ENCODE data around the gene CEBPZOS. TPM values are rescaled to one million over a fixed set of nuclear protein-coding genes. Genes with fewer than 3 reads are reported as not detected.
A peak's percentile ranks its signal among the peaks of the same experiment; 100 is the strongest.
"Not testable (repeated sequence)": the region's sequence is repeated elsewhere in the genome, so short reads cannot be mapped to it uniquely, and the experiment has no call there.

CEBPZOS gene
- total and polyA plus RNA-seq, 2 of the 8 experiments (the other 6 are each of a cell fraction or from before 2014, with no cell fraction given): 27.3 to 43.5 TPM

- H3K4me1 ChIP-seq (replicated peaks in 1 of 4; ENCODE audit: control insufficient read depth in 3 of 4, insufficient read depth in 4 of 4, low read length in 3 of 4): peaks cover 4 to 15% (median 9%) of the 10 kb centered on the region in 4 experiments
- H3K14ac ChIP-seq (ENCODE audit: insufficient read length); H4K20me1 ChIP-seq (replicated peaks in 1 of 2; ENCODE audit: control insufficient read depth in 1 of 2, insufficient read depth in 2 of 2, low read length in 2 of 2); H3K79me1 ChIP-seq (ENCODE audit: low read depth, low read length); POLR2A ChIA-PET (ENCODE audit: partially characterized antibody); H3K9me3 ChIP-seq (ENCODE audit: insufficient read depth in 2 of 2, low read depth in 1 of 2, low read length in 1 of 2); DNase-seq (ENCODE audit: low read depth in 1 of 2, low spot score in 2 of 2); H2BK15ac ChIP-seq (ENCODE audit: low read length); H2AK5ac ChIP-seq (ENCODE audit: low read depth, low read length); H3K23ac ChIP-seq (ENCODE audit: insufficient read length); H2BK120ac ChIP-seq (replicated peaks; ENCODE audit: low read depth, low read length); H2BK20ac ChIP-seq (ENCODE audit: low read length); H3K56ac ChIP-seq (replicated peaks; ENCODE audit: insufficient read length, low read depth, low read length); FAIRE-seq; H3K23me2 ChIP-seq (ENCODE audit: low read depth, low read length); H4K91ac ChIP-seq (replicated peaks; ENCODE audit: insufficient read length, low read length); H2AFZ ChIP-seq (ENCODE audit: low read length); H3K27me3 ChIP-seq (replicated peaks in 1 of 4; ENCODE audit: control insufficient read depth in 3 of 4, extremely low read depth in 1 of 4, insufficient read depth in 3 of 4, low read length in 3 of 4); H4K8ac ChIP-seq (ENCODE audit: extremely low read depth, insufficient read depth, low read length); H2BK5ac ChIP-seq (ENCODE audit: low read depth, low read length); CTCF ChIA-PET (ENCODE audit: partially characterized antibody): not testable (repeated sequence)
- WGBS, 2 experiments (ENCODE audit: extremely low coverage in 1 of 2, insufficient coverage in 1 of 2, insufficient read length in 1 of 2, insufficient replicate concordance in 2 of 2, low coverage in 1 of 2, low lambda C conversion rate in 2 of 2, missing lambda C conversion rate in 1 of 2): no CpG with 5 or more reads among the region's 2 CpGs
- peak overlapping the region; percentile 78 for H4K5ac ChIP-seq (ENCODE audit: insufficient read length, low read depth, low read length)
- peak overlapping the region; percentile 78 for H3K27ac ChIP-seq (ENCODE audit: low read depth, low read length)
- peak overlapping the region; percentile 50 to 59 for H3K4me2 ChIP-seq (ENCODE audit: insufficient read depth in 1 of 2, low read depth in 2 of 2, low read length in 2 of 2)
- peak overlapping the region; percentile 87 for H3K4ac ChIP-seq (replicated peaks; ENCODE audit: insufficient read length, low read depth, low read length)
- peak overlapping the region in 2 of 4 experiments; percentile 31 to 44; a peak in 3 of 8 replicates for H3K4me3 ChIP-seq (ENCODE audit: extremely low read depth in 1 of 4, insufficient read depth in 2 of 4, low read depth in 3 of 4, low read length in 4 of 4)
- H3K9ac ChIP-seq (replicated peaks in 1 of 4; ENCODE audit: extremely low read depth in 1 of 4, low read depth in 3 of 4, low read length in 3 of 4): peak overlapping the region in 1 of 4 experiments; percentile 12; a peak in 1 of 7 replicates
- peak overlapping the region; percentile 97; the same call in 1 of the 2 replicates for H3K18ac ChIP-seq (ENCODE audit: extremely low read depth, low read length)
- H3K79me2 ChIP-seq (ENCODE audit: control insufficient read depth in 1 of 2, insufficient read depth in 2 of 2, low read length in 2 of 2): peaks cover 32 to 89% of the 10 kb centered on the region in 2 experiments
- H3K36me3 ChIP-seq (ENCODE audit: control insufficient read depth in 2 of 4, insufficient read depth in 4 of 4, low read length in 3 of 4): peaks cover 21 to 81% (median 55%) of the 10 kb centered on the region in 4 experiments
- peak overlapping the region; percentile 46; the same call in 1 of the 2 replicates for H2BK12ac ChIP-seq (ENCODE audit: low read depth, low read length)
These were observed 28.8 kb downstream of the CEBPZOS start for GRCh38 chr2:37225129-37225528.

All from H1 (cell line).